Ectodermal cell (in vitro differentiated cells): ENCODE measurements around the gene STX2.
"Not testable (repeated sequence)": the region's sequence is repeated elsewhere in the genome, so short reads cannot be mapped to it uniquely, and the experiment has no call there.

ENCODE experiments used
- H3K27ac ChIP-seq: 2 replicates; pipeline ENCODE4 v1.7.0; 2013; ENCODE audit warnings: mild to moderate bottlenecking, low read depth, low read length; ENCODE audit not compliant: insufficient read depth, poor library complexity, severe bottlenecking
- H3K27me3 ChIP-seq: 2 replicates; pipeline ENCODE4 v1.7.0; 2013; ENCODE audit warnings: mild to moderate bottlenecking, low read length; ENCODE audit not compliant: insufficient read depth, control insufficient read depth, poor library complexity, severe bottlenecking
- H3K36me3 ChIP-seq: one replicate; pipeline ENCODE4 v1.7.0; 2013; ENCODE audit warnings: low read length; ENCODE audit not compliant: control insufficient read depth, insufficient read depth
- H3K4me1 ChIP-seq: one replicate; pipeline ENCODE4 v1.7.0; 2013; ENCODE audit warnings: low read length; ENCODE audit not compliant: control insufficient read depth, insufficient read depth
- H3K4me3 ChIP-seq: 2 replicates; pipeline ENCODE4 v1.7.0; 2013; ENCODE audit warnings: low read depth, low read length, control low read depth; ENCODE audit not compliant: insufficient read depth
- H3K9me3 ChIP-seq: 2 replicates; pipeline ENCODE4 v1.7.0; 2013; ENCODE audit warnings: mild to moderate bottlenecking, low read length, moderate library complexity; ENCODE audit not compliant: control insufficient read depth
- whole genome bisulfite sequencing, 2 experiments: methylation state at CpG; one replicate each; pipeline ENCODE4 v1.1.7; 2013; ENCODE audit warnings: missing lambda C conversion rate in 2 of 2; 5-methylcytosine and 5-hydroxymethylcytosine counted together

Gene STX2

GRCh38 chr12:130849561-130850417 lies 10.7 kb upstream of the STX2 start:
- H3K27ac ChIP-seq: no peak overlapping the region
- no peaks in the 10 kb centered on the region for H3K9me3 ChIP-seq
- H3K36me3 ChIP-seq: no peaks in the 10 kb centered on the region
- no peaks in the 10 kb centered on the region for H3K27me3 ChIP-seq
- no peak overlapping the region for H3K4me3 ChIP-seq
- 80 to 82% methylated on average over 5 to 7 of the region's 7 CpGs for WGBS, 2 experiments
- H3K4me1 ChIP-seq: peaks cover 7% of the 10 kb centered on the region

- H3K4me1 ChIP-seq, H3K27me3 ChIP-seq, H3K27ac ChIP-seq, H3K4me3 ChIP-seq, H3K36me3 ChIP-seq, H3K9me3 ChIP-seq: not testable (repeated sequence)
- WGBS, 2 experiments: 97 to 100% methylated on average over 1 of the region's 1 CpG
These were observed 9.8 kb upstream of the STX2 start for GRCh38 chr12:130848785-130849305.

- H3K4me3 ChIP-seq, H3K4me1 ChIP-seq, H3K27ac ChIP-seq, H3K27me3 ChIP-seq, H3K9me3 ChIP-seq, H3K36me3 ChIP-seq: not testable (repeated sequence)
- 83 to 87% methylated on average over 6 of the region's 6 CpGs for WGBS, 2 experiments
These were observed 9.1 kb upstream of the STX2 start for GRCh38 chr12:130848105-130848504.

DNA sequence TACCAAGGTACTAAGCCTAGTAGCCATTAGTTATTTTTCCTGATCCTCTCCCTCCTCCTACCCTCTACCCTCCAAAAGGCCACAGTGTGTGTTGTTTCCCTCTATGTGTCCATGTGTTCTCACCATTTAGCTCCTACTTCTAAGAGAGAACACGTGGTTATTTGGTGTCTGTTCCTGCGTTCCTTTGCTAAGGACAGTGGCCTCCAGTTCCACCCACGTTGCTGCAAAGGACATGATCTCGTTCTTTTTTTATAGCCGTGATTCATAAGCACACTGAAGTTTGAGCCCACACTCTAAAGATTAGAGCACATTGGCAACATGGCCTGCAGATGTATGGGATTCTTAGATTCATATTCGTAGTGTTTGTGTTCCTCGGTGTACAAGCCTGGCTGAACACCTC lies 8.1 kb upstream of the STX2 start:
- Histone ChIP-seq H3K9me3 (no peaks in the 10 kb centered on the region), H3K4me1 (no peaks in the 10 kb centered on the region), H3K27me3 (no peaks in the 10 kb centered on the region), H3K4me3 (no peak overlapping the region), H3K36me3 (no peaks in the 10 kb centered on the region), H3K27ac (no peak overlapping the region)
- 92 to 95% methylated on average over 7 of the region's 7 CpGs for WGBS, 2 experiments

- Histone ChIP-seq H3K4me3 (no peak overlapping the region), H3K27me3 (no peaks in the 10 kb centered on the region), H3K9me3 (no peaks in the 10 kb centered on the region), H3K27ac (no peak overlapping the region), H3K4me1 (no peaks in the 10 kb centered on the region), H3K36me3 (no peaks in the 10 kb centered on the region)
These were observed 7.3 kb upstream of the STX2 start for GRCh38 chr12:130846369-130846768.

GRCh38 chr12:130839770-130840404 lies 837 bp upstream of the STX2 start:
- Histone ChIP-seq H3K36me3 (no peaks in the 10 kb centered on the region), H3K27me3 (peaks cover 12% of the 10 kb centered on the region), H3K4me1 (no peaks in the 10 kb centered on the region), H3K4me3 (no peak overlapping the region), H3K27ac (no peak overlapping the region), H3K9me3 (no peaks in the 10 kb centered on the region)
- 80 to 82% methylated on average over 11 of the region's 11 CpGs for WGBS, 2 experiments

DNA sequence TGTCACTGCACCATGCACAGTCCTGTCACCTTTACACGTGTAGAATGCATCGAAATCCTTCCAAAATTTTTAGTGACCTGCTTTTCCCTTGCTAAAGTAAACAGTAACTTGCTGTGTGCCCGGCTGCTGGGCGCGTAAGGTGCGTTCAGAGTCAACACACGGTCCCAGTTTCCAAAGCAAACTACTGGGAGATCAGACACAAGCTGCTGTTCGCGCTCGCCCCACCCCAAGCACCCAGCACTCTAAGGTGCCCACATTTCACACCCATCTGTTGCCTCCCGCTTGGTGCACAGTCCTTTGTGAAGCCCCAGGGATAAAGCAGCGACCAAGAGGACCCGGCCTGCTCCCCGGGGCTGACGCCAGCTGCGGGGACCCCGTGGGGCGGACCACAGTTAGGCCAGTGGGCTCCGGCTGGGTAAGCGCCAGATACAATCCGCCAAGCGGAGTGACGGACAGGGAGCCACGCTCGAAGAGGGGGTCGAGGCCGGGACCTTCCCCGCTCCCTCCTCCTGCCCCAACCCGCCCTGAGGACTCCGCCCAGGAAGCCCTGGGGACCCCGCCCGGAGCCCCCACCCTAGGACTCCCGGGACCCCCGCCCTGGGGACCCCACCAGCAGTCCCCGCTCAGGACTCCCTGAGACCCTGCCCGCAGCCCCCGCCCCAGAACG lies 633 bp downstream of the STX2 start:
- Histone ChIP-seq H3K4me1 (no peaks in the 10 kb centered on the region), H3K27me3 (peaks cover 12% of the 10 kb centered on the region), H3K9me3 (no peaks in the 10 kb centered on the region), H3K27ac (no peak overlapping the region), H3K4me3 (peak overlapping the region; percentile 81), H3K36me3 (no peaks in the 10 kb centered on the region)
- 4% methylated on average over 38 of the region's 38 CpGs for WGBS, 2 experiments

- no peaks in the 10 kb centered on the region for H3K36me3 ChIP-seq
- peaks cover 10% of the 10 kb centered on the region for H3K4me1 ChIP-seq
- WGBS, 2 experiments: 91 to 93% methylated on average over 6 of the region's 6 CpGs
- H3K4me3 ChIP-seq: no peak overlapping the region
- H3K27ac ChIP-seq: no peak overlapping the region
- peaks cover 12% of the 10 kb centered on the region for H3K27me3 ChIP-seq
- no peaks in the 10 kb centered on the region for H3K9me3 ChIP-seq
These were observed 3.6 kb downstream of the STX2 start for GRCh38 chr12:130835436-130835835.

DNA sequence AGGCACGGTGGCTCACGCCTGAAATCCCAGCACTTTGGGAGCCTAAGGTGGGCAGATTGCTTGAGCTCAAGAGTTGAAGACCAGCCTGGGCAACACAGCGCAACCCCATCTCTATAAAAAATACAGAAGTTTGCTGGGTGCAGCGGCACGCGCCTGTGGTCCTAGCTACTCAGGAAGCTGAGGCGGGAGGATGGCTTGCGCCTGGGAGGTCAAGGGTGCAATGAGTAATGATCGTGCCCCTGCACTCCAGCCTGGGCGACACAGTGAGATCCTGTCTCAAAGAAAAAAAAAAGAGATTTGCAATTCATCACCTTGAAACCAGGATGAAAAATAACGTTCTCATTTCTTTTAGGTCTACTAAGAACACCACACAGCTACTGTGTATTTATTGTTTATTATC lies 4.0 kb downstream of the STX2 start:
- H3K36me3 ChIP-seq: no peaks in the 10 kb centered on the region
- 91 to 93% methylated on average over 10 of the region's 11 CpGs for WGBS, 2 experiments
- no peaks in the 10 kb centered on the region for H3K9me3 ChIP-seq
- no peak overlapping the region for H3K4me3 ChIP-seq
- peaks cover 8% of the 10 kb centered on the region for H3K27me3 ChIP-seq
- no peak overlapping the region for H3K27ac ChIP-seq
- H3K4me1 ChIP-seq: peaks cover 14% of the 10 kb centered on the region

- no peak overlapping the region for H3K27ac ChIP-seq
- no peak overlapping the region for H3K4me3 ChIP-seq
- 85 to 87% methylated on average over 17 of the region's 17 CpGs for WGBS, 2 experiments
- H3K27me3 ChIP-seq: no peaks in the 10 kb centered on the region
- peaks cover 23% of the 10 kb centered on the region for H3K4me1 ChIP-seq
- H3K36me3 ChIP-seq: no peaks in the 10 kb centered on the region
- H3K9me3 ChIP-seq: no peaks in the 10 kb centered on the region
These were observed 6.4 kb downstream of the STX2 start for GRCh38 chr12:130832561-130833209.
